ENCODE results near the gene MCTP1. TPM values are rescaled to one million over a fixed set of nuclear protein-coding genes. Genes with fewer than 3 reads are reported as not detected.

MCTP1 gene
- total RNA-seq, 1 experiment from 2014 or later: 2.5 TPM

GRCh38 chr5:94660506-94660905 lies 624.4 kb downstream of the MCTP1 start:
- no CpG with 5 or more reads among the region's 8 CpGs for WGBS (ENCODE audit: extremely low coverage, insufficient read length, low lambda C conversion rate)

More at GRCh38 chr5:94660506-94660905, 624.4 kb downstream of the MCTP1 start:
- Mint-ChIP-seq H3K4me3 (no peak overlapping the region), H3K4me1 (no peaks in the 10 kb centered on the region), H3K27me3 (ENCODE audit: low read depth) (no peaks in the 10 kb centered on the region), H3K27ac (no peak overlapping the region; a peak in 1 of 7 replicates), H3K9me3 (peaks cover 21 to 30% of the 10 kb centered on the region in 2 experiments; a peak in 4 of 5 replicates), H3K36me3 (ENCODE audit: insufficient read depth in 1 of 3, low read depth in 3 of 3) (peaks cover 41 to 56% (median 46%) of the 10 kb centered on the region in 3 experiments)
- no peaks in the 10 kb centered on the region for H3K27me3 ChIP-seq (ENCODE audit: insufficient read depth, low read length)
- no peak overlapping the region for H3K4ac ChIP-seq (ENCODE audit: low read depth, low read length)
- no peak overlapping the region for H3K18ac ChIP-seq (ENCODE audit: insufficient read length, low read depth, low read length)
- TF ChIP-seq CTCF (conservative IDR thresholded peaks at IDR 0.05): no peak
- H4K20me1 ChIP-seq (ENCODE audit: control insufficient read depth, insufficient read depth, insufficient read length): no peaks in the 10 kb centered on the region
- H2AFZ ChIP-seq (ENCODE audit: low read length): no peak overlapping the region
- H4K91ac ChIP-seq (ENCODE audit: insufficient read length, low read depth, low read length): no peak overlapping the region
- no peak overlapping the region for H2BK20ac ChIP-seq (ENCODE audit: low read depth, low read length, poor library complexity, severe bottlenecking)
- no peak overlapping the region for H2BK120ac ChIP-seq (ENCODE audit: low read depth, low read length, poor library complexity, severe bottlenecking)
- H2AK5ac ChIP-seq (ENCODE audit: insufficient read length, low read length): no peak overlapping the region
- H4K8ac ChIP-seq (replicated peaks; ENCODE audit: insufficient read length, low read depth, low read length): no peak overlapping the region
- no peak overlapping the region for H2BK12ac ChIP-seq (ENCODE audit: insufficient read length, low read depth, low read length)
- no peak overlapping the region for H3K56ac ChIP-seq (ENCODE audit: insufficient read length, low read depth, low read length)
- no peaks in the 10 kb centered on the region for H3K23me2 ChIP-seq (ENCODE audit: insufficient read length, low read depth, low read length, poor library complexity, severe bottlenecking)
- H4K5ac ChIP-seq (ENCODE audit: insufficient read length, low read depth, low read length): no peak overlapping the region
- no peak overlapping the region for H3K23ac ChIP-seq (ENCODE audit: insufficient read length, low read depth, low read length)
- H3K9ac ChIP-seq (ENCODE audit: extremely low read depth, insufficient read length, low read length): no peak overlapping the region
- H3K79me1 ChIP-seq (ENCODE audit: insufficient read depth, low read depth, low read length, poor library complexity, severe bottlenecking): peaks cover 3% of the 10 kb centered on the region
- H3K27ac ChIP-seq (ENCODE audit: insufficient read length, low read depth, low read length): no peak overlapping the region
- H3K4me2 ChIP-seq (ENCODE audit: insufficient read depth, insufficient read length, low read length): no peak overlapping the region
- H3K4me1 ChIP-seq (ENCODE audit: insufficient read depth, low read length): no peaks in the 10 kb centered on the region
- no peak overlapping the region for H3K14ac ChIP-seq (ENCODE audit: insufficient read depth, low read length)
- H3K79me2 ChIP-seq (ENCODE audit: insufficient read depth, low read length): no peaks in the 10 kb centered on the region
- H3K9me3 ChIP-seq (ENCODE audit: control insufficient read depth, low read depth, low read length): no peaks in the 10 kb centered on the region
- DNase-seq: no peak
- H2BK5ac ChIP-seq (ENCODE audit: insufficient read length, low read length): no peak overlapping the region
- H2BK15ac ChIP-seq (ENCODE audit: low read depth, low read length): no peak overlapping the region
- no peak overlapping the region for H3T11ph ChIP-seq (ENCODE audit: low read length)

Data from H9 (cell line).